ENCODE results near the gene GRIA1.
A peak's percentile ranks its signal among the peaks of the same experiment; 100 is the strongest.

The GRIA1 gene

DNA sequence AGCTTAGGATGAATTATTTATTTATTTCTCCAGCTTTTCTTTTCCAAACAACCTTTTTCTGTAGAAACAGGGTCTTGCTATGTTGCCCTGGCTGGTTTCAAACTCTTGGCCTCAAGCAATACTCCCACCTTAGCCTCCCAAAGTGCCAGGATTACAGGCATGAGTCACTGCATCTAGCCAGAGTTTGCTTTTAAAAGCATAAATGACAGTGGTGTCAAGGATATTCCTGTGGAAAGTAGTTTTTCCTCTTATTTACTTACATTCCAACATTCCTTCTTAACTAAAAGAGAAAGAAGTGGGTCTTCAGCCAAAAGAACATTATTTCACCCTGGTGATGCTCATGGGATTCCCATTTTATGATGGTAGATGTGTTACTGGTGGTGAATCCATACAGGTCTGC lies 62.4 kb downstream of the GRIA1 start:
- H3K4me3 ChIP-seq (replicated peaks in 1 of 2; ENCODE audit: low read depth in 2 of 2, low read length in 2 of 2) = no peak overlapping the region
- TF ChIP-seq CTCF (IDR thresholded peaks at IDR 0.05; ENCODE audit: low read depth, low read length) = no peak
- peak; percentile 28 to 45 for DNase-seq (ENCODE audit: low read depth in 2 of 2)

GRCh38 chr5:153555420-153556114 lies 65.1 kb downstream of the GRIA1 start:
- H3K4me3 ChIP-seq (replicated peaks in 1 of 2; ENCODE audit: low read depth in 2 of 2, low read length in 2 of 2) = no peak overlapping the region
- DNase-seq (ENCODE audit: low read depth in 2 of 2) = no peak
- TF ChIP-seq CTCF (IDR thresholded peaks at IDR 0.05; ENCODE audit: low read depth, low read length) = no peak

DNA sequence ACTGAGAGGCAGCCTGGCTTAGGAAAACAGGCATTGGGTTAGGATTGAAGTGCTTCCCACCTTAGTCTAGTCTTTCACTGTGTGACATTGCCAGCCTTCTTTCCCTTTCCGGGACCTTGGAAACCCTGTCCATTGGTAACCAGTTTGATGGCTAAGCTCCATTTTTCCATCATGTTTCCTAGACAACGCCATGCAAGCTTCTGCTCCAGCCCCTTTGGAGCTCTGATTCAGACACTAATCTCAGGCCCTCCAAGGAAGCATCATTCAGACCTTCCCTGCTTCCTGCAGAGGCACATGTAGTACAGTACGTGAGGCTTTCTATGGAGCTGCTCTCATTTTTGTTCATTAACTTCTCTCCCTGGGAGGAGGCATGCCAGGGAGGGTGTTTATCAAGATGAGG lies 68.5 kb downstream of the GRIA1 start:
- no peak overlapping the region for H3K4me3 ChIP-seq (replicated peaks in 1 of 2; ENCODE audit: low read depth in 2 of 2, low read length in 2 of 2)
- TF ChIP-seq CTCF (IDR thresholded peaks at IDR 0.05; ENCODE audit: low read depth, low read length) = no peak

DNA sequence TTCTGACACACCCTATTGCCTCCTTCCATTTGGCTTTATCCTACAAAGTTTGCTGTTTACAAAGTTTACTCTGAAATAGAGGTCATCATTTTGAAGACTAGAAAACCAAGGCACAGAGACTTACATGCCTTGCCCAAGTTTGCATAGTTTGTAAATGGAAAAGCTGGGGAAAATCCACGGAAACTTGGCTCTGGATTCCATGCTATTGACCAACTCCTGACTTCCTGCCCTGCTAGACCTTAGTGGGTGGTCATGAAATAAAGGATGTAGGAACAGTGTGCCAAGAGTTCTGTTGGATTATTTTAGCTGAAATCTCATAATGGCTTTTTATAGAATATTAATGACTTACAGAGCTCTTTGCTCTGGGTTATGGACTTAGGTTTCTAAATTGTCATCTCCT lies 69.5 kb downstream of the GRIA1 start:
- H3K4me3 ChIP-seq (replicated peaks in 1 of 2; ENCODE audit: low read depth in 2 of 2, low read length in 2 of 2) = no peak overlapping the region
- TF ChIP-seq CTCF (IDR thresholded peaks at IDR 0.05; ENCODE audit: low read depth, low read length) = no peak
- peak; percentile 54 to 87 for DNase-seq (ENCODE audit: low read depth in 2 of 2)

More for the DNA sequence above, 68.5 kb downstream of the GRIA1 start:
- no peak for DNase-seq (ENCODE audit: low read depth in 2 of 2)

DNA sequence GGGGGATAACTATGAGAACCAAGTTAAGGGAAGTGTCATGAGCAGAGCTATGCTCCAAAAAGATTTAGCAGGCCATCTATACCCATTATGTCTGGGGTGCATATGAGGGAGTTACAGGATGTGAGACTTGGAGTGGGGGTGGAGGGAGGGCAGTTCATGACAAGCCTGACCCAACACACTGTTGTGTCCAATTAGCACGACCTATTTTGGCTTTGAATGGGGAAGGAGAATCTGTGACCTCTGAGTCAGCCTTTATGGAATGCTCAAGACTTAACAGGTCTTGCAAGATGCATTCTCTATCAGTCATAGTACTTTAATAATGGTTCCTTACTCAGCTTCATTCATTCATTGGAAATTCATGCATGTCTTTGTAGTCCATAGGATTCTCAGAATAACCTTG lies 71.7 kb downstream of the GRIA1 start:
- H3K4me3 ChIP-seq (replicated peaks in 1 of 2; ENCODE audit: low read depth in 2 of 2, low read length in 2 of 2) = no peak overlapping the region
- TF ChIP-seq CTCF (IDR thresholded peaks at IDR 0.05; ENCODE audit: low read depth, low read length) = no peak
- DNase-seq (ENCODE audit: low read depth in 2 of 2) = peak; percentile 55 to 83

DNA sequence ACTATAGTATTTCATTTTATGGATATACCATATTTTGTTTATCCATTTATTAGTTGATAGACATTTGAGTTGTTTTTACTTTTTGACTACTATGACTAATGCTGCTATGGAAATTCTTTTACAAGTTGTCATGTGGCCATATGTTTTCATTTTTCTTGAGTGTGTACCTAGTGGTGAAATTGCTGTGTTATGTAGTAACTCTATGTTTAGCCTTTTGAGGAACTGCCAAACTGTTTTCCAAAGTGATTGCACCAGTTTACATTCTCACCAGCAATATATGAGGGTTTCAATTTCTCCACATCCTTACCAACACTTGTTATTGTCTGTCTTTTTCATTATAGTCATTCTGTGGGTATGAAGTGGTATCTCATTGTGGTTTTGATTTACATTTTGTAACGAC lies 75.4 kb downstream of the GRIA1 start:
- no peak for TF ChIP-seq CTCF (IDR thresholded peaks at IDR 0.05; ENCODE audit: low read depth, low read length)
- no peak overlapping the region for H3K4me3 ChIP-seq (replicated peaks in 1 of 2; ENCODE audit: low read depth in 2 of 2, low read length in 2 of 2)
- peak; percentile 64 to 96 for DNase-seq (ENCODE audit: low read depth in 2 of 2)

GRCh38 chr5:153569036-153569435 lies 78.6 kb downstream of the GRIA1 start:
- DNase-seq (ENCODE audit: low read depth in 2 of 2) = no peak
- TF ChIP-seq CTCF (IDR thresholded peaks at IDR 0.05; ENCODE audit: low read depth, low read length) = no peak
- H3K4me3 ChIP-seq (replicated peaks in 1 of 2; ENCODE audit: low read depth in 2 of 2, low read length in 2 of 2) = no peak overlapping the region
